T follicular helper cell (primary cell): Measurements from ENCODE around the gene SECISBP2.
"Not testable (repeated sequence)": the region's sequence is repeated elsewhere in the genome, so short reads cannot be mapped to it uniquely, and the experiment has no call there.

ENCODE experiments used
- DNase-seq: peaks from one replicate; pipeline ENCODE4 v3.0.0-alpha.2; 2020; ENCODE audit warnings: low read depth

The SECISBP2 gene

GRCh38 chr9:89309608-89310474 lies 8.5 kb upstream of the SECISBP2 start:
- DNase-seq: no peak

DNA sequence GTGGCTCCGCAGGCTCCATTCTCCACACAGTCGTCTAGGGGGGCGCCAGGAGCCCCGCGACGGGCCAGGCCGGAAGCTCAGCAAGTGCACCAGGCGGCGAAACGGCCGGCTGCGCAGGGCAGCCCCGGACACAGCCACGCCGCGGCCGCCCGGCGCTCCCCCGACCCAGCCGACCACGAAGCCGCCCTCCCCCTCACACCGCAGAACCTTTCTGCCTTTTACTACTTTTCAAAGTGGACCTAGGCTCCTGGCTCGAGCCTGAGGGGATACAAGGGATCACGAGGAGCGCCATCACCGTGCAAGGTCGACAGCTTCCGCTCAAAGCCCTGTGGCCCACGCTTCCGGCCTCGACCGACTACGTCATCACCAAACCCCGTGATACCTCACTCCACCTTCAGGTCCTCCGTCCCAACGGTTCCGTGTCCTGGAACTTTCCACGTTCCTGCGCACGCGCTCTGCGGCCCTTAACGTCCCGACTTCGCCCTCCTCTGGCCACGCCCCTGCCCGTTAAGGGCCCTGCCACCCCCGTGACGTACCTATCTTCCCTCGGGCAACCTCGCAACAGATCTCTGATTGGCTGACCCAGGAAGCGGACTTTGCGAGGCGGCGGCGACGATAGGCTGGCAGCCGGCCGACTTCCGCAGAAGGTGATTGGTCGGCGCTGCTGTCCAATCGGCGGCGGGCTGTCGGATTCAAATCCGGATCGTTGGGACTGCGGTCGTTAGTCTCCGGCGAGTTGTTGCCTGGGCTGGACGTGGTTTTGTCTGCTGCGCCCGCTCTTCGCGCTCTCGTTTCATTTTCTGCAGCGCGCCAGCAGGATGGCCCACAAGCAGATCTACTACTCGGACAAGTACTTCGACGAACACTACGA lies 7.6 kb upstream of the SECISBP2 start, which contains the start of gene CKS2:
CKS2 (plus strand) TSS at position 721 of the 871 bp plus-strand sequence; CDS start at position 819, 98 bp downstream.
- peak; percentile 99 for DNase-seq

GRCh38 chr9:89311346-89312221 lies 6.7 kb upstream of the SECISBP2 start:
- no peak for DNase-seq

- DNase-seq: no peak
Observed at GRCh38 chr9:89312222-89312571, 6.1 kb upstream of the SECISBP2 start.

GRCh38 chr9:89313842-89314241 lies 4.5 kb upstream of the SECISBP2 start:
- DNase-seq: no peak

- no peak for DNase-seq
Observed at GRCh38 chr9:89314955-89315354, 3.3 kb upstream of the SECISBP2 start.

- no peak for DNase-seq
Observed at GRCh38 chr9:89315482-89315881, 2.8 kb upstream of the SECISBP2 start.

- no peak for DNase-seq
Observed at GRCh38 chr9:89317282-89317681, 1.0 kb upstream of the SECISBP2 start.

DNA sequence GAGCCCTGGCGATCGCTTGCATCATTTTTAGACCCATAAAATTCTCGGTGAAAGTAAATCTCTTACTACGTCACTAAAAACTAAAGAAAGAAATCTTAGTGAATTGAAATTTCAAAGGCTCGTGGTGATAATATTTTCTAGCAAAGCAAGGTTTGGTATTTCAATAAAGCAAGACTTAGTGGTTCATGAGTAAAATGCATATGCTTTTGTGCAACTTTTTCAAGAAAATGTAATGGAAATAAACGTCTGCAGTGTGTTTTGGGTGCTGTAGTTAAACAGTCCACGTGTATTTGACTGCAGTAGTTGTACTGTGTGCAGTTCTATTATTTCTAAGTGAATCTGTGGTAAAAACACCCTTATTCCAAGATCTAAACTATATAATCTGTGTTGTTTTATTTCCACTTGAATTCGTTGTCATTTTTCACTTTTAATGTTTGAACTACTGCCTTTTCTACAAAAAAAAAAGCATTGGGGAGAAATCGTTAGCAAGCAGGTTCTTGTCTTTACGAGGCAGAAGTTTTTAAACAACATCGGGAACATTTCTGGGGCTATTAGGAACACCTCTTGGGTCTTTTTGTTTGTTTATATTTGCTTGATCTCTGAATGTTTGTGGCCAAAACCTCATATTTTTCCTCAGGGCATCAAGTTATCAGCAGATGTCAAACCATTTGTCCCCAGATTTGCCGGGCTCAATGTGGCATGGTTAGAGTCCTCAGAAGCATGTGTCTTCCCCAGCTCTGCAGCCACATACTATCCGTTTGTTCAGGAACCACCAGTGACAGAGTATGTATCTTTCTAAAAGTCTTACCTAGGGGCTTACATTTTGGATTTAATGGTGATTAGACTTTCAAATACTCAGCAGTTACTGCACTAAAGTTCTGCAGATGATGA lies 960 bp downstream of the SECISBP2 start:
- DNase-seq: no peak

DNA sequence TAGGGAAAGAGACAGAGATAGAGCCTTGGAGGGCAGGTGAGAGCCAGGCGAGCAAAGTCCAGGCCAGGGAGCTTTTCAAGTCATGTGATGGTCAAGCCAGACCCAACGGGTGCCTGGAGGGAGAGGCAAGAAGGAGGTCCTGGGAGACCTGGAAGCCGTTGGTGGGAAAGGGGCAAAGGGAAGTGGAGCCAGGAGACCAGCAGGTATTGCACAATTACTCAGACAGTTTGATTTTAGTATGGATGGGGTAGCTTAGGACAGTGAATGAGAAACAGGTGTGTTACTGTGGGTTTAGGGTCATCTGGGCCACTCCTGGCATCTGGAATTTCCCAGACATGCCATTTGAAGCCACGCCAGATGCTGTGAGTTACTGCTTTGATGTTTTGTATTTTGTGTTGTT lies 5.1 kb downstream of the SECISBP2 start:
- DNase-seq: no peak

DNA sequence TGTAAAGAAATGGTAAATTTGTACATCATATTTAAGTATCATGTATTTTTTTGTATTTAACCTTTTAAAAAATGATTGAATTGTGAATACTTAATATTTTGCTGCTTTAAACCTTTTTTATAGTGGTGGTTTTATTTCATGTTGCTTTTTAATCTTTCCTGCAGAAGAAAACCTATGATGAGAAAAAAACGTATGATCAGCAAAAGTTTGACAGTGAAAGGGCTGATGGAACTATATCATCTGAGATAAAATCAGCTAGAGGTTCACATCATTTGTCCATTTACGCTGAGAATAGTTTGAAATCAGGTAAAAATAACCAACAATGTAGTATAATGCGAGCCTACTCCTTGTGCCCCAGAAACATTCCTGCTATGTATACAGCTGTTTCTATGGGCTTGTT lies 7.4 kb downstream of the SECISBP2 start:
- DNase-seq: no peak

GRCh38 chr9:89328064-89328463 lies 9.8 kb downstream of the SECISBP2 start:
- DNase-seq: no peak

GRCh38 chr9:89329917-89330316 lies 11.6 kb downstream of the SECISBP2 start:
- DNase-seq: no peak

DNA sequence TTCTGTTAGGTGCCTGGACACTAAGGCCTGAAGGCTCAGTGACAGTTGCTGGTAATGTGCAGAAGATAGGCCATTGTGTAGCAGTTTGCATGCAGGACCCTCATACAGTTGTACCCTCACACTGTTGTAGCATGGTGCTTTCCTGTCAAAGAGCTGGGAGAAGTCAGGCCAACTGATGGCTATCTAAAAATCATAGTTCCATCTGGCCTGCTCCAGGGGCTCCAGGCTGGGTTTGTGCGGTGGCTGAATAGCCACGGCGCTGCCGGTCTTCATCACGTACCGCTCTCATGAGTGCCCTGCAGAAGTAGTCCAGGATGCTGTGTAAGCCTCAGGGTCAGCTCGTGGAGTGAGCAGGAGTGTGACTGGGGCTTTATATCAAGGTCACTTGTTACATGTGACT lies 12.2 kb downstream of the SECISBP2 start:
- DNase-seq: no peak

DNA sequence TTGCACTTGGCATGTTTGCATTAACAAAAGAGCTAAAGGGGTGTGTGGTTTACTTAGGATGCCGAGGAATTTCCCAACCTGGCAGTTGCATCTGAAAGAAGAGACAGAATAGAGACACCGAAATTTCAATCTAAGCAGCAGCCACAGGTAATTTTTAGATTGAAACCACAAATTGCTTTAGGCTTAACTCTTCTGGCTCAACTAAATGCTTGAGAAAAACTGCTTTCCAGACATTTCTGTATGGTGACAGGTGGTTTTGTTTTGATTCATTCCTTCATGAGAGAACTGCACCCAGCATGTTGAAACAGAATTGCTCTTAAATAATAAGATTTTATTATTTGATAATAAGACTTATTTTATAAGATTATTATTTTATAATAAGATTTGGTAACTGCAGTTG lies 21.5 kb downstream of the SECISBP2 start:
- DNase-seq: no peak

DNA sequence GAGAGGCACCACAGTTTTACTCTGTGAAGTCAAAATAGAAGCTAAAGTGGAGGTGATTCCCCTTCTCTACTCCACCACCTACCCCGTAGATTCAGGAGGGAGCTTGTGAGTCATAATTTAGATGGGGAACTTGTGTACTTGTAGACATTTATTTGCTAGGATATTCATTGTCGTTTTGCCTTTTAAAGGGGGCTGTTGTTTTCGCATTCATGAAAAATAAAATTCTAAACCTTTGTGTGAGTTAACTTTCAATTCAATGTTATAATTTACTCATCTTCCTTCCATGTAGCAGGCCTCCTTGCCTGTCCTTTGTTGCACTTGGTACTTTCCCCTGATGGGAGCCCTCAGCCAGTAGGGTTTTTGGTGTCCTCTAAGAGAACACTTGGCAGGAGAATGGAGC lies 22.0 kb downstream of the SECISBP2 start:
- no peak for DNase-seq

GRCh38 chr9:89342213-89342612 lies 23.9 kb downstream of the SECISBP2 start:
- no peak for DNase-seq

- no peak for DNase-seq
Observed at GRCh38 chr9:89342948-89343347, 24.6 kb downstream of the SECISBP2 start.

GRCh38 chr9:89343812-89344211 lies 25.5 kb downstream of the SECISBP2 start:
- DNase-seq: not testable (repeated sequence)

DNA sequence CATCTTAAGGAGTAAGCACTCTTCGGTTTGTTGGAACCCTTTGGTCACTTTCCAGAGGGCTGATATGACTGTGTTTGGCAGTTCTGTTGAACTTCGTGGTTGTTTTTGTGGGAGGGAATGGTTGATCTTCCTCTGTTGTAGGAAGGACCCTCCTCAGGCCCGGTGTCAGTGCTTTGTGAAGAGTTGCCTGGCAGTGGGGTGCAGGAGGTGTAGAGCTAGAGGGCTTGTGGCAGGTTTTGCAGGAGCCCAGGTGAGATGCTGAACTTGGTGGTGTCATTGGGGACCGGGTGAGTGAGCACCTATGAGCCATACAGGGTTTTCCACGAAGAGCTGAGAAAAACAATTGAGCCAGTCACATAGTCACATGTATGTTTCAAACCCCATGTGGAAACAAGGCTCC lies 27.2 kb downstream of the SECISBP2 start:
- no peak for DNase-seq

- DNase-seq: no peak
Observed at GRCh38 chr9:89346696-89347095, 28.4 kb downstream of the SECISBP2 start.
